NCI-H748 (cell line): ENCODE data around the gene SLC6A5.

Experiments used
- DNase-seq: peaks from one replicate; lab custom pipeline; 2025; ENCODE audit not compliant: unreplicated experiment; lab: John Stamatoyannopoulos, UW

Gene SLC6A5

DNA sequence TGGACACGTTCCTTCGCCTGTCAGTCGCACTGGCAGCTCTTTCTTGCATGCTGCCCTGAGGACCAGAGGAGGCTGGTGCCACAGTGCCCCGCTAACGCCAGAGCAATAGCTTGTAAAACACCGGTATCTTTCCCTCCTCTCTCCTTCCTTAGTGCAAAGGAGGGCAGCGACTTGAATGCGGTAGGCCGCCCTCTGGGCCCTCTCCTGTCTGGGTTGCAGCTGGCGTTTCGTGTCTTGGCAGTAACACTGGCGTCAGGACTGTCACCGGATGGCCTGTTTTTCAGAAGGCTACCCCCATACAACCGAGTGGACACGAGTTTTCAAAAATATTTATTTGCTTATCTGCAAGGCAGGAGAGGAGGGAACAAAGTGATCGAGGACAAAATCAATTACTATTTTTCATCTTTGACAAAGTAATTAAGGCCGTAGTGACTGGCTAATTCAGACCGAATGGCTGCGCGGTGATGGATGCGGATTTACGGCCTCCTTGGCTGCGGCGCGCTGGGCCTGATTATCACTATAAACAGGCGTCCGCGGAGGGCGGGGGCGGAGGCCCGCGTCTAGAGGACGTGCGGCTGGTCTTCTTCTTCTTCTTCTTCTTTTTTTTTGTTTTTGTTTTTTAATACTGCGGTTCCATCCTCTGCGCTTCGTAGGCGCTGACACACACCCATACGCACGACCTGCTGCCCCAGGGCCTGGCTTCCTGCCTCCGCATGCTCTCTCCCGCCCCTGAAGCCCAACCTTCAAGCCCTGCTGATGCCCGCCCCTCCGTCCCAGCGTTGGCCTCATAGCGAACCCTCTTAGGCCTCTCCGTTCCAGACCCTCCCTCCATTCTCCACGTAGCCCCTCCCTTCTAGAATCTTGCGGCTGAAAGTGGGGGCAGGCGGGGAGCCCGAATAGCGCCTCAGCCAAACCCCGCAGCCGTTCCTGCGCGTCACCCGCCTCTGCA, 2.9 kb upstream of the SLC6A5 start:
- no peak for DNase-seq

DNA sequence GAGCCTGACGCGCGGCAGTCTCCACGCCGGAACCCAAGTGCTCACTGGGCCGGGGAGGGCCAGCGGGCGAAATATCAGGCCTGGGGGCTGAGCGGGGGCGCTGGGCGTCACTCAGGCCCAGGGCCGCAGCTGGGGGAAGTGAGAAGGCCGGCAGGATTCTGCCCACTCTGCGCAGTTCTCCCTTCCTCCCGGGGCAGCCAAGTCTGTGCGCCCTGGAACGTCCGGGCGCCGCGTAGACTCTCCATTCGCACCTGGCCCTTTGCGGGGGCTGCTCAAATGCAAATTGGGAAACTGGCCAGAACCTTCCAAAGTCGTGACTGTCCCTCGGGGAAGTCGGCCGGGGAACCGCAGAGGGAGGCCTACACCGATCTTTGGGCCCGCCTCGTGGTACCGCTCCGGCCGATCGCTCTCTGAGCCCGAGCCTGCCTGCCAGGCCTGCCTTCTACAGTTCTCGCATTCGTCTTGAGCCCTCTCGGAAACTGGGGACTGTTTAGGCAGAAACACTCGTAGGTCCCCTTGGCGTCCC, 2.2 kb upstream of the SLC6A5 start:
- no peak for DNase-seq

DNA sequence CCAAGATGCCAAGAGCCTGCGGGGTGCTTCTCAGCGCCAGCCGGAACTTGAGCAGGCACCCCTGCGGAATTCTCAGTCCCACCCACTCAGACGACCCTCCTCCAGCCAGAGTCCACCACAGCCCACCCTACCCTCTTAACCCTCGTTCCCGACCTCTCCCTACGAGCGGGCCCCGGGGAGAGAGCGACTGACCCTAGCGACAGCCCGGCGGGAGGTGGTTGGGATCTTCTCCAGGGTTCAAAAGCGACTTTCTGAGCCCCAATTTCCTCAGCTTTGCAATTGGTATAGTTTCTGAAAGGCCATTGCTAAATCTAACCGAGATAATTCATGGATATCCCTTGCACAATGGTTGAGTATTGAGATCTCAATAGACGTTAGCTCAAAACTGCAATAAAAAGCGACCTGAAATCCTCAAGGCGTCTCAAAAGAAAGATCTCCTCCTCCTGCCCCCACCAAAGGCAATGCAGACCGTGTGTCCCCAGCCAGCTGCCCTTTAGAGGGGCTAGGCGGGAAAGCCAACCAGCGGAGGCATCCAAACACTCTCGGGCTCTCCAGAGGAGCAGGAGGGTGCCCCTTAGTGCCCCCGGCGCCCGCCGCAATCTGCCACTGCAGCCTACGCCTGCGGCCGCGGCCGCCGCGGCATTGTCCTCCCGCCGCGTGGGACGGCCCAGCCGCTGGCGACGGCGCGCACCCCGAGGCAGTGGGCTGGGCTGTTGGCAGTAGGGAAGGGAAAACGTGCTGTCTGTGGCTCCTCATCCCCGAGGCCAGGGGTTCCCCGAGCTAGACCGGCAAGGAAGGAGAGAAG, 1.5 kb upstream of the SLC6A5 start:
- no peak for DNase-seq

DNA sequence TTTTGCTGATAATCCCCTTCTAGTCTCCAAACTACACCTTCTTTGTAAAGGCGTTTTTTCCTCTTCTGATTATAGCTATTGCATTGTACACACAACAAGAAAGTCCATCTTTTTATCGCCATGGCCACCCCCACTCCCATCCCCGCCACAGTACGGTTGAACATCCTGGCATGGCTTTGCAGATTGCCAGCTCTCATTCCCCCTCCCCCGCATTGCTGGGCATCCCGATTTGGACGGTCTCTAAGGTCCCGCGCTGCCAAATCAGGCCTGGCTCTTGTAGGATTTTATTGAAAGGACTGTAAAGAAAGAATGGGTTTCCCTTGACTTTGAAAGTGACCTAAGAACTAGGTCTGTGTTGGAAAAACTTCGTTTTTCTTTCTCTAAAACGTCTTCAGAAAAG, 916 bp upstream of the SLC6A5 start:
- DNase-seq = no peak

DNA sequence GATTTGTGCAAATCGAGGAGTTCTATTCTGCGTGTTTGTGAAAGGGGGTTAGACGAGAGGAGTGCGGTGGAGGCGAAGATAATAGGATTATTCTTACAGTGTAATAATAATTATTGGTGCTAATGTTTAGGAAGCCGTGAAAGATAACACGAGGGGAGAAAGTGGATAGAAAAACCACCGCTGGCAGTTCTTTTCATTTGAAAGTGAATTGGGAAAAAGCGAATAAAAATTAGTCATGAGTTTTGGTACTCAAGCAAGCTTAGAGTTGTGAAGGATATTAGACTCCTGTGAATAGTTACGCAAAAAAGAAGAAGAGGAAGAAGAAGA, 575 bp downstream of the SLC6A5 start:
- no peak for DNase-seq

DNA sequence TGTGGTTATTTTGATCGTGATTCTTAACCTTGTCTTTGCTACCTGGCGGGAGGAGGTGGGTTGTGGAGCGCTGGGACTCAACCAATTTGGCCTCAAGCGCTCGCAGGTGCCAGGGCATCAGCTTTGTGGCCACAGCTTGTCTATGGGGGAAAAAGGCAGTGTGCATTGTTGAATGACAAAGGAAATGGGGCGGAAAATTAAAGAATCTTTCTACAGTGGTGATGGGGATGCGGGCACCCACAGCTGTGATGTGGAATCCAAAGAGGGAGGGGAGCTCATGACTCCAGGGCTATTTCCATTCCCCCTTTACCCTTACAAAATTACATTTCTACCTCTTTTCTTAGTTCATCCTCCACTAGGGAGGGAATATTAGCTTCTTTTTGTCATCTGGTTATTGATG, 1.1 kb downstream of the SLC6A5 start:
- no peak for DNase-seq

DNA sequence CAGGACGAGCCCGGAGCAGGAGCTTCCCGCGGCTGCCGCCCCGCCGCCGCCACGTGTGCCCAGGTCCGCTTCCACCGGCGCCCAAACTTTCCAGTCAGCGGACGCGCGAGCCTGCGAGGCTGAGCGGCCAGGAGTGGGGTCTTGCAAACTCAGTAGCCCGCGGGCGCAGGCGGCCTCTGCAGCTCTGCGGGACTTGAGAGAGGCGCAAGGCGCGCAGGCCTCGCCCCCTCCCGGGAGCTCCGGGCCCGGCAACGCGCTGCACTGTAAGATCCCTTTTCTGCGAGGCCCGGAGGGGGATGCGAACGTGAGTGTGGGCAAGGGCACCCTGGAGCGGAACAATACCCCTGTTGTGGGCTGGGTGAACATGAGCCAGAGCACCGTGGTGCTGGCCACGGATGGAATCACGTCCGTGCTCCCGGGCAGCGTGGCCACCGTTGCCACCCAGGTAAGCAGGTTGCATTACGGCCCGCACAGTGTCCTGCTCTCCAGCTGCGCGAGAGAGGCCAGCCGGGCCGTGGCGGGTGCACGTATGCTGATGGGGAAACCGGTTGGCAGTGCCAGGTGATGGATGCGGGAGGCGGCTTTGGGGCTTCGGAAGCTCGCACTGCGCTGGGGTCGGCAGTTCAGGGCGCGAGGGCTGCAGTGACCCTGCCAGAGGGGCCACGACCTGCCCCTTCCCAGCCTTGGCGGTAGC, 2.0 kb downstream of the SLC6A5 start:
- DNase-seq = no peak

DNA sequence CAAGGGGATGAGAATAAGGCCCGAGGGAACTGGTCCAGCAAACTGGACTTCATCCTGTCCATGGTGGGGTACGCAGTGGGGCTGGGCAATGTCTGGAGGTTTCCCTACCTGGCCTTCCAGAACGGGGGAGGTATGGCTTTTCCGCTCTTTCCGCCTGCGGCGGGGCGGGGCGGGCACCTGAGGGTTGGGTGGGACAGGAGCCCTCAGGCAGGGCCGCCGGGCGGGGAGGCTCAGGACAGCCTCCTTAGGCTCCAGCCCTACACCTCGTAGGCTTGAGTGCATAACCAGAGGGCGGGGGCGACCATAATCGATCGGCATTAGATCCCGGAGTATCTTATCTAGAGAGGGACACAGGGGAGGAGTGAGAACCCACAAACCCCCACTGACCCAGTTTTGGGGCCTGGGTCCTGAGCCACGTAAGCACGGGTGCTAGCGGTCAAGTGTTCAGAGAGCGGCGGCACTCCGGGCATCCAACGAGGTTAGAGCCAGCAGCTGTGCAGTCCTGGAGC, 4.9 kb downstream of the SLC6A5 start:
- no peak for DNase-seq

DNA sequence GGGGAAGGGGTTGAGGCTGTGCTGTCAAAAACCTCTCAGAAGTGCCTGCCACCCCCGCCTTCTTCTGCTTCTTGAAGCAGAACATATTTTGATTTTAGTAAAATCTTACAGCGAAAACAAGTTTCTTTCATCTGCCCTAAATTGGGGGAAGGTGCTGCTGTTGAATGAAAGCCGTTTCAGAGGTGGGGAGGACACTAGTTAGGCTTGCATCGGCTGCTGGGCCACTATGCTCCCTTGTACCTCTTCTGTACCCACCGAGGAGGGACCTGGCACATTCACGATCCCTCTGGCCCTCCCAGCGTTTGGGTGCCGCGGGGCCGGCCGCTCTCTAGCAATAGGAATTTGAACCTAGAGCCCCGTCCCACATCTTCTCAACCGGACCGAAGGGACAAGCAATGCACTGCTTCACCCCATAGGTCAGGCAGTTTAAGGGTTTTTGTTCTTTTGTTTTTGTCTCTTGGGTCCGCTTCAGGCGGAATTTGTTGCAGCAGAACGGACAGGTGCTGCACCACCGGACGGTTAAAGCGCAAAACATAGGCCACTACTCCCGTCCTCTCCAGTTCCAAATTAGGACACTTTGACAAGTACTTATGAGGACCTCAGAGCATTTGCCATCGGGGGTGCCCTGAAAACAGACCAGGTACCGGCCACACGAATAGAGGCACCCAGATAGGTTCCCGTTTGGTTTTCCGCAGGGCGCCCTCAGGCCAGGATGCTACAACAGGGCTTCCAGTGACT, 5.6 kb downstream of the SLC6A5 start:
- DNase-seq = no peak

DNA sequence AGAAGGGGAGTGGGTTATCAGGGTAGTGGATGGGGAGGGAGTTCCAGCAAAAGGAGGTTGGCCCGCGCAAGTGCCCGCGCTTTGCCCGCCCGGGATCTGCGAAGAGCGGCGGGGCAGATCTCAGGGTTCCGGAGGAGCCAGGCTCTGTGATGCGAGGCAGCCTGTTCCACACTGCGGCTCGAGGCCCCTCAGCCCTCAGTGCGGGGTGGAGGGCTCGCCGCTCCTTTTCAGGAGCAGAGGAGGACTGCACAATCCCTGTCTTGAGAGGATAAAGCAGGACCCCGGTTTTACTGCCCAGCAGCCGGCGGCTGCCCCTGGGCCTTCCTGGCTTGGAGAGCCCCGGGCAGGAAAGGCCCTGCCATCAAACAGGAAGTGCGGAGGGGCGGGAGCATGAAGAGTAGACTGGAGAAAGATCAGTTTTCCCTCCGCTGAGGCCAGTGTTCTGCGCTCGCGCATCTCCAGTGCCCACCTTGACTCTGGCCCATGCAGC, 6.2 kb downstream of the SLC6A5 start:
- DNase-seq = no peak

DNA sequence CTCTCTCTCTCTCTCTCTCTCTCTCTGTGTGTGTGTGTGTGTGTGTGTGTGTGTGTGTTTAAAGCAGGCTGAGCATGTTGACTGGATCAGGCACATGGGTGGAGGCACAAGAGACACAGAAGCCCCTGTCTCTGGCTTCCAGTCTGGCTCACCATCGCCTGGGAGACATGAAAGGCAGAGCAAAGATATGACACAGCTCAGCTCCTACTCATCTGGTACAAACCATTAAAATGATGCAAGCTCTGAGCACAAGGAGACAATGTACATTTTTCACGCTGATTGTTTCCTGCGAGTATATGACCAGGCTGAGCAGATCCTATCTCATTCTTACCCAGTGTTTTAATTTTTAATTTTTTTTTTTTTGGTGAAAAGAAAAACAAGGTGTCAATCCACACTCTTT, 9.5 kb downstream of the SLC6A5 start:
- no peak for DNase-seq

DNA sequence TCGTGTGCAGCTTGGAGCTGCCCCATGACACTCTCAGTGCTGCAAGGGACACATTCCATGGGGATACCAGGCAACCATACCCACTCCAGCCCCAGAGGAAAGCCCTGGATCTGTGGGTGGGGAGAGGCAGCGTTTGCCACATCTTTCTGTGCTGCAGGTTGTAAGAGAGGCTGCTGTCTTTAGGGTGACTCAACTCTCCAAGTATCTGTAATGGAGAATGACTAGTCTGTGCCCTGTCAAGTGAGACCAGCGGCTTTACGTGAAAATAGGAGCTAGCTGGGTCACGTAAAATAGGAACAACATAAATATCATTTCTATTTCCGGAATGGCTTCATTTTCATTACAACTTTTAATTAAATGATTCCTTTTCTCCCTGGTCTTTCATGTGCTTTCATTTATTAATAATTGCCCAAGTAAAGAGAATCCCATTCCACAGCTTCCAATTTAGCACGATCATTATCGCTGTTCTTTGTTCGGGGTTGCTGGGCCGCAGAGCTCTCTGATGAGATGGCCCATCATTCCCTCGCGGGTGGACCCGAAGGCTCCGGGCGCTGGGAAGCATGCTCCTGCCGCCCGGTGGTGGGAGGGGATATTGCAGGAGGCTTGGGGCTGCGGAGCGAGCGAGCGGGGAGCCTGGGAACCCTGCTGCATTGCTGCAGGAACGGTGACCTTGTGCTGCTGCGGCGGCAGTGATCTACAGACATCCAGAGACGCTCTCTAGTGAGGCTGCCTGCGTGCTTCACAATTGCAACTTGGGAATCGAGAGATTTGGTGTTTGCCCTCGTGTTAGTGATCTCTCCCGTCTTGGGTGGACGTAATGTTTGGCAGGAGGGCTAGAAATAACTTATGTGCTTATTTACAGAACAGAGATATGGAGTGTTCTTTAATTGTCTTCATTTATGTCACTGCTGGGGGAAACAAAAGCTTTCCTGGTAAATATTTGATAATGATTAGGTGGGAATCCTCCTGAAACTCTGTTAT, 10.6 kb downstream of the SLC6A5 start:
- peak; percentile 94 for DNase-seq

DNA sequence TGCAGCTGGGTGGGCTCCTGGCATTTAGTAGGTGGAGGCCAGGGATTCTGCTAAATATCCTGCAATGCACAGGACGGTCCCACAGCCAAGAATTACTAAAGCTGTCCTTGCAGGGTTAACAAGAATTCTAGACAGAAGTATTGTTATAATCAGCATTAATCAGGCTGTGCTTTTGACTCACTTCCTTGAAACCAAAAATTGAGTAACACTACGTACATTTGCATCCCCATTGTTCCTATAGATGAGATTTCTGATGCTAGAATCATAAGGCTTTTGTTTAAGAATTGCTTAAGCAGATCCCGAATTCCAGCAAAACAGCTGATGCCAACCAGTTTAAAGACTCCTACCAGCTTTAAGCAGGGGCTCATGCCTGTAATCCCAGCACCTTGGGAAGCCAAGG, 11.4 kb downstream of the SLC6A5 start:
- no peak for DNase-seq

DNA sequence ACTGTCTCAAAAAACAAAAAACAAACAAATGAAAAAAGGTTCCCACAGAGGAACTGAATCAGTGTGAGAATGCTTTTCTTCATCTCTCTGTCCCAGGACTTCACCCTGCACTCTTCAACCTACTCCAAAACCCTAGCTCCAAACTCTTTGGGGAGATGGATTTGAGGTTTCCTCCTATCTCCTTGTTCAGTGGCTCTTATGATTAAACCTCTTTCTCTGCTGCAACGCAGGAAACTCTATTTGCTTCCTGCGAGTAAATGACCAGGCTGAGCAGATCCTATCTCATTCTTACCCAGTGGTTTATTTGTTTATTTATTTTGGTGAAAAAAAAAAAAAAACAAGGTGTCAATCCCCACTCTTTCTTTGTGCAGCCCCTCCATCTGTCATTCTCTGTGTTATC, 12.0 kb downstream of the SLC6A5 start:
- DNase-seq = no peak

DNA sequence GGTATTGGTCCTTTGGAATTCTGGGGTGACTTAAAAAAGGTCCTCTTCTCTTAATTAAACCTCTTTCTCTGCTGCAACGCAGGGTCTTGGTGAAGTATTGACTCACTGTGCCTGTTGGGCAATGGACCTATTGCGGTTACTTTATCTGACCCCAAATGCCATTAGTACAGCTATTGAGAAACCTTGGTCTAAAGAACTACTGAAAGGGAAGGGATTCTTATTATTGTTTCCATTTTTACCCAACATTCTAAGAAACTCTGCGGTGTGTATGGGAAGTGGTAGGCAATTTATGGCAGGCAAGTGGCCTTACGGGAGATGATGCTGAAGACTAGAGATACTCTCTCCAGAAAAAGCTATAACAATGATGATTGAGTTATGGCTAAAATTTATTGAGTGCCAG, 12.5 kb downstream of the SLC6A5 start:
- no peak for DNase-seq

DNA sequence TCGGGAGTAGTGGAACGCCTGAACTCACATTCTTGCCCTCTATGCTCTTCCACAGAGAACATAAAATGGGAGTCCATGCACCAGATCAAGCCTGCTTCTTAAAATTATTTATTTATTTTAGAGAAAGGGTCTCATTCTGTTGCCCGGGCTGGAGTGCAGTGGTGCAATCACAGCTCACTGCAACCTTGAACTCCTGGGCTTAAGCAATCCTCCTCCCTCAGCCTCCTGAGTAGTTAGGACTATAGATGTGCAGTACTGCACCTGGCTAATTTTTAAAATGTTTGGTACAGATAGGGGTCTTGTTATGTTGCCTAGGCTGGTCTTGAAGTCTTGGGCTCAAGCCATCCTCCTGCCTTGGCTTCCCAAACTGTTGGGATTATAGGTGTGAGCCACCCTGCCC, 13.0 kb downstream of the SLC6A5 start:
- DNase-seq = no peak

DNA sequence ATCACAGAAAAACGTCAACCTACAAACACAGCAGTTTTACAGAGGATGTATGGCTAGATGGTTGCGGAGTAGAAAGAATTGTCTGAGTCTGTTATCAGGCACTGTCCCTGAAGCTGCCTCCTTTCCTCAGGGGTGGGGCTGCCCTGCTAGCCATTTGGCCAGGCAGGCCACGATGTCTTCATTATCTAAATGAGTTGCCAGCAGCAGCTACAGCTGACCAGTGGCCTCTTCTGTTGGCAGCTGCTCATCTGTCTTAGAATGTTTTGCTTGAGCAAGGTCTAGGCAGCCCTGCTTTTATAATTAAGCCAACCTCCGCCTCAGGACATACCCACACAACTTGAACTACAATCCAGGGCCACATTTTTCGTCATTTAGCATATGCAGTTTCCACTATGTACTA, 17.5 kb downstream of the SLC6A5 start:
- DNase-seq = no peak

DNA sequence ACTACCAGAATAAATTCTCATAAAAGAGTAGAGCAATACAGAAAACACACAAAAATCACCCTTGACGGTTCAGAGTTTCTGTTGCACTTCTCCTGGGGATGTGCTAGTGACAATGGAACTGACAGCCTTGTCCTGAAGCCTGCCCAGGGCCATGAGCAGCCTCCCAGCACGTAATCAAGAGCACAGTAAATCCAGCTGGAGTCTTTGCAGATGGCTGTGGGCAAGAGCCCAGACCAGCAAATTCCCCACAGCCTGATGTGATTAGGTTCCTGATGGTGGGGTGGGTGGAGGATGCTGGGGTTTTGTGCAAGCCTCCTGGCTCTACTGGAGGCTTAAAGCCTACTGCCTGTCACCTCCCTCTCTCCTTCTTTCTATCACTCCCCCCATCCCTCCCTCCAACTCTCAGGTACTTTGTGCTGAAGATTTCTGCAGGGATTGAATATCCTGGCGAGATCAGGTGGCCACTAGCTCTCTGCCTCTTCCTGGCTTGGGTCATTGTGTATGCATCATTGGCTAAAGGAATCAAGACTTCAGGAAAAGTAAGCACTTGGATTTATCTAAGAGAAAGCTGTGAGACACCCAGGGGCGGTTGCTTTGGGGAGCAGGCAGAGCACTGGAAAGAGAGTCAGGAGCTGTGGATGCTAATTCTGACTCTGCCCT, 18.1 kb downstream of the SLC6A5 start:
- no peak for DNase-seq

DNA sequence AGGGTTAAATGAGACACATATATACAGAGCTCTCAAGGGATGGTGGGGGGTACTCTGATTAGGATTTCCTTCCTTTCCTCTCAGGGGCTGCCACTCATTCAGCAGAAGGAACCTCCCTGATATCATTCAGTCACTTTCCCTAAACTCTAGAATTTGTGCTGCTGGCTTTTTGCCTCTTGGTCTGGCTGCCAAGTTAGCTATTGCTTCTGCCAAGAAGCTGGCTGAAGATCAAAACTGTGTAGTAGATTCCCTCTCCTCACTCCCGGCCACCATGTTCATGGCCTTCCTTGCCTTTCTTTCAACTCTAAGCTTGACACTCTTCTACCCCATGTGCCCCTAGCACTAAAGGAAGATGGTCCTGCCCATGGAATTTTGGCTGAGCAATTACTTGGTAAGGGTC, 18.7 kb downstream of the SLC6A5 start:
- DNase-seq = no peak
